Measurements from ENCODE around the gene TPST1.

DNA sequence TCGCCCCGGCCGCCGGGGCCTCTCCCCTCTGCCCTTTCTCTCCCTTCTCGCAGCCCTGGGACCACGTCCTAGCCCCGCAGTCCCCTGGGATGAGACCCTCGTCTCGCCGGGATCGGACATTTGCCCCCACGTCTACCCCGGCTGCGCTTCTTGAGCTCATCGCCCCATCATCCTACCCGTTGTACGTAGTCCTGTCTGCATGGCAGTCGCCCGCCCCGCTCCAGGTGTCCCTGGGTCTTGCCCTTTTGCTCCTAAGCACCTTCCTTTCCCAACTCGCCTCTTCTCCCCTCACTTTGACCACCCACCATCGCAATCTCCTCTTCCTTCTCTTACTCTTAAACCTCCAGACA lies 582 bp downstream of the TPST1 start:
- TF ChIP-seq, protein P1, sequence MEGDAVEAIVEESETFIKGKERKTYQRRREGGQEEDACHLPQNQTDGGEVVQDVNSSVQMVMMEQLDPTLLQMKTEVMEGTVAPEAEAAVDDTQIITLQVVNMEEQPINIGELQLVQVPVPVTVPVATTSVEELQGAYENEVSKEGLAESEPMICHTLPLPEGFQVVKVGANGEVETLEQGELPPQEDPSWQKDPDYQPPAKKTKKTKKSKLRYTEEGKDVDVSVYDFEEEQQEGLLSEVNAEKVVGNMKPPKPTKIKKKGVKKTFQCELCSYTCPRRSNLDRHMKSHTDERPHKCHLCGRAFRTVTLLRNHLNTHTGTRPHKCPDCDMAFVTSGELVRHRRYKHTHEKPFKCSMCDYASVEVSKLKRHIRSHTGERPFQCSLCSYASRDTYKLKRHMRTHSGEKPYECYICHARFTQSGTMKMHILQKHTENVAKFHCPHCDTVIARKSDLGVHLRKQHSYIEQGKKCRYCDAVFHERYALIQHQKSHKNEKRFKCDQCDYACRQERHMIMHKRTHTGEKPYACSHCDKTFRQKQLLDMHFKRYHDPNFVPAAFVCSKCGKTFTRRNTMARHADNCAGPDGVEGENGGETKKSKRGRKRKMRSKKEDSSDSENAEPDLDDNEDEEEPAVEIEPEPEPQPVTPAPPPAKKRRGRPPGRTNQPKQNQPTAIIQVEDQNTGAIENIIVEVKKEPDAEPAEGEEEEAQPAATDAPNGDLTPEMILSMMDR (conservative IDR thresholded peaks at IDR 0.05), result no peak
- TF ChIP-seq ZFX (IDR thresholded peaks at IDR 0.05), result no peak

Data from C4-2B (cell line).